ENCODE data around the gene SUDS3.

Gene SUDS3, protein sequence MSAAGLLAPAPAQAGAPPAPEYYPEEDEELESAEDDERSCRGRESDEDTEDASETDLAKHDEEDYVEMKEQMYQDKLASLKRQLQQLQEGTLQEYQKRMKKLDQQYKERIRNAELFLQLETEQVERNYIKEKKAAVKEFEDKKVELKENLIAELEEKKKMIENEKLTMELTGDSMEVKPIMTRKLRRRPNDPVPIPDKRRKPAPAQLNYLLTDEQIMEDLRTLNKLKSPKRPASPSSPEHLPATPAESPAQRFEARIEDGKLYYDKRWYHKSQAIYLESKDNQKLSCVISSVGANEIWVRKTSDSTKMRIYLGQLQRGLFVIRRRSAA

DNA sequence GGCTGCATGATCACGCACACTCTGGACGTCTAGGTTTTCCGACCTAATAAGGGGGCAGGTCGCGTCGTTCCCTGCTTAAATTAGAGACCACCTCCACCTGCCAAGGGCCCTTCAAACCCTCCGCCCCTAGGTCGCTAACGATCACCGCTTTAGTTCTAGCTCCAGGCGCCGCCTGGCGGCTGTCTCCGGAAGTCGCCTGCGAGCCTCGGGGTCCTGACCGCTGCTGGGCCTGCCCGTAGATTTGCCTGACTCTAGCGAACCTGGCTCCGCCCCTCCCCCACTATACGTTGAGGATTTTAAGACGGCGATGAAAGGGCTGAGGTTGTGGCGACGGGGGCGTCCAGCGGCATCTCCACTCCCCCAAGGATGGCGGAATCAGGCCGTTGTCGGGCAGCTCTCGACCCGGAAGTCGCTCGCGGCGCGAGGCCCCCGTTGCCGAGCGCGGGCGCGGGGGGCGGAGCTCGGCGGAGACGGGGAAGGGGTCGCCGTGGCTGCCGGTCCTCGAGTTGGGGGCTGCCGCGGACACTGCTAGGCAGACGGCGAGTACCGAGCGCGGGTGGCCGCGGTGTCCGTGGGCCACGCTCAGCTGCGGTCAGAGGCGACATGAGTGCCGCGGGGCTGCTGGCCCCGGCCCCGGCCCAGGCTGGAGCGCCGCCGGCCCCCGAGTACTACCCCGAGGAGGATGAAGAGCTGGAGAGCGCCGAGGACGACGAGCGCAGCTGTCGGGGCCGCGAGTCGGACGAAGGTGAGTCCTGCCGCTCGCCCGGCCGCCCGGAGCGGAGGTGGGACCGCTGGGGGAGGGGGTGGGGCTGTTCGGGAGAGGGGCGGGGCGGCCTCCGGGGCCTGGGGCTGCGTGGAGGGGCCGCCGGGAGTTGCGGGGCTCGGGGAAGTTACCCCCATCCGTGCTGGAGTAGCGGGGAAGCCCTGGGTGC, at the start of gene SUDS3:
Gene SUDS3 (plus strand): TSS at position 467 of the 932 bp plus-strand sequence. CDS start 137 bp downstream, at position 604.
- Mint-ChIP-seq H3K36me3 (ENCODE audit: low read depth) (peaks cover 5% of the 10 kb centered on the region), H3K27me3 (ENCODE audit: low read depth) (no peaks in the 10 kb centered on the region), H3K4me1 (ENCODE audit: low read depth) (peaks cover 36% of the 10 kb centered on the region), H3K9me3 (no peaks in the 10 kb centered on the region), H3K27ac (peak within 1 kb of the TSS; percentile 99), H3K4me3 (peak within 1 kb of the TSS; percentile 81)

- H3K4me3 Mint-ChIP-seq = no peak overlapping the region
- H3K9me3 Mint-ChIP-seq = no peaks in the 10 kb centered on the region
- H3K27ac Mint-ChIP-seq = no peak overlapping the region
- peaks cover 8% of the 10 kb centered on the region for H3K36me3 Mint-ChIP-seq (ENCODE audit: low read depth)
- H3K4me1 Mint-ChIP-seq (ENCODE audit: low read depth) = peaks cover 3% of the 10 kb centered on the region
- H3K27me3 Mint-ChIP-seq (ENCODE audit: low read depth) = no peaks in the 10 kb centered on the region
Observed at GRCh38 chr12:118326991-118327390, 49.4 kb upstream of the SUDS3 start.

DNA sequence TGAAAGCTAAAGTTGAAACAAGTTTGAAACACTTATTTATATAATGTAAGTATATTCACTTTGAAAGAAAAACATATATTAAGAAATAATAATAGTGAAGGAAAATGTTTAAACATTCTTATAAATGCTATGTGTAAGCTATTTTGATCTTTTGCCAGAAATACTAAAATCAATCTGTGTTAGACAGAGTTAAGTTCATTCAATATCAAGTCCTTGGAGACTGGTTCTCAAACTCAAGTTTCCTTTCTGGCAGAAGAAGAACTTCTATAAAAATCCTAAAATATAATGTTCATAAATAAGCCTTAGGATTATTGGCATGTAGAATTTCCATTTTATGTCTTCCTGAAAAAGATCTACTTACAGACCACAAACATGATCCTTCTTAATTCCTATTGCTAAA, 49.0 kb upstream of the SUDS3 start:
- H3K27me3 Mint-ChIP-seq (ENCODE audit: low read depth) = no peaks in the 10 kb centered on the region
- peaks cover 3% of the 10 kb centered on the region for H3K4me1 Mint-ChIP-seq (ENCODE audit: low read depth)
- no peak overlapping the region for H3K27ac Mint-ChIP-seq
- H3K36me3 Mint-ChIP-seq (ENCODE audit: low read depth) = peaks cover 8% of the 10 kb centered on the region
- H3K9me3 Mint-ChIP-seq = no peaks in the 10 kb centered on the region
- H3K4me3 Mint-ChIP-seq = no peak overlapping the region

- H3K9me3 Mint-ChIP-seq = no peaks in the 10 kb centered on the region
- no peaks in the 10 kb centered on the region for H3K27me3 Mint-ChIP-seq (ENCODE audit: low read depth)
- no peak overlapping the region for H3K27ac Mint-ChIP-seq
- peaks cover 12% of the 10 kb centered on the region for H3K36me3 Mint-ChIP-seq (ENCODE audit: low read depth)
- no peak overlapping the region for H3K4me3 Mint-ChIP-seq
- H3K4me1 Mint-ChIP-seq (ENCODE audit: low read depth) = peaks cover 11% of the 10 kb centered on the region
Observed at GRCh38 chr12:118328486-118329330, 47.6 kb upstream of the SUDS3 start.

- H3K36me3 Mint-ChIP-seq (ENCODE audit: low read depth) = peaks cover 12% of the 10 kb centered on the region
- no peaks in the 10 kb centered on the region for H3K27me3 Mint-ChIP-seq (ENCODE audit: low read depth)
- H3K27ac Mint-ChIP-seq = no peak overlapping the region
- peaks cover 11% of the 10 kb centered on the region for H3K4me1 Mint-ChIP-seq (ENCODE audit: low read depth)
- H3K9me3 Mint-ChIP-seq = no peaks in the 10 kb centered on the region
- no peak overlapping the region for H3K4me3 Mint-ChIP-seq
Observed at GRCh38 chr12:118330421-118331018, 45.8 kb upstream of the SUDS3 start.

DNA sequence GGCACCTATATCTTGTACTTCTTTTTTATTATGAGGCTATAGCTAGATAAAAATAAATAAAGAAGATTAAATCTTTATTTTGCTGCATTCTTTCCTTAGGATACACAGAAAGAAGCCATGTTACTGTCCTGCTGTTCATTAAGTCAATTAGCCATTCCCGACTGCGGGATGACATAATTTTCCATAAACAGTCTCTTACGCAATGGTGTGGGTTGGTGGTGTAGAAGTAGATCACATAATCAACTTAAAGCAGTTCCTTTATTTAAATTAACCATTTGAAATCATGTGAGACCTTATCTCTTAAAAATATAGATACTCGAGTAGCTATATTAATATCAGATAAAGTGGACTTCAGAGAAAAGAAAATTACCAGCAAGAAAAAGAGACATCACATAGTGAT, 43.8 kb upstream of the SUDS3 start:
- Mint-ChIP-seq H3K4me1 (ENCODE audit: low read depth) (peaks cover 11% of the 10 kb centered on the region), H3K27ac (no peak overlapping the region), H3K27me3 (ENCODE audit: low read depth) (no peaks in the 10 kb centered on the region), H3K36me3 (ENCODE audit: low read depth) (peaks cover 8% of the 10 kb centered on the region), H3K9me3 (no peaks in the 10 kb centered on the region), H3K4me3 (no peak overlapping the region)

GRCh38 chr12:118334241-118334640, 42.1 kb upstream of the SUDS3 start:
- Mint-ChIP-seq H3K4me3 (no peak overlapping the region), H3K4me1 (ENCODE audit: low read depth) (peaks cover 14% of the 10 kb centered on the region), H3K27me3 (ENCODE audit: low read depth) (no peaks in the 10 kb centered on the region), H3K9me3 (no peaks in the 10 kb centered on the region), H3K36me3 (ENCODE audit: low read depth) (peaks cover 8% of the 10 kb centered on the region), H3K27ac (no peak overlapping the region)

GRCh38 chr12:118334939-118335567, 41.3 kb upstream of the SUDS3 start:
- Mint-ChIP-seq H3K36me3 (ENCODE audit: low read depth) (peaks cover 11% of the 10 kb centered on the region), H3K9me3 (no peaks in the 10 kb centered on the region), H3K27ac (no peak overlapping the region), H3K27me3 (ENCODE audit: low read depth) (no peaks in the 10 kb centered on the region), H3K4me3 (no peak overlapping the region), H3K4me1 (ENCODE audit: low read depth) (peaks cover 14% of the 10 kb centered on the region)

DNA sequence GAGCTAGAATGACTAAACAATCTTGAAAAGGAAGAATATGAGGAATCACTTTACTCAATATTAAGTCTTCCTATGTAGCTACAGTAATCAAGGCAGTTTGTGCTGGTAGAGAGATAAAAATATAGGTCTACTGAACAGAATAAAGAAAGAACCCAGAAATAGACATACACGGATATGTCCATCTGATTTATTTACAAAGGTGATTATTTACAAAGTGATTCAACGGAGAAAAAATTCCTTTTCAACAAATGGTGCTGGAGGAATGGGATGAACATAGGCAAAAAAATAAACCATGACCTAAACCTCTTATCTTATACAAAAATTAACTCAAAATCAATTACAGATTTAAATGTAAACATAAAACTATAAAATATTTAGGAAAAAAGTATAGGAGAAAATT, 40.2 kb upstream of the SUDS3 start:
- peaks cover 11% of the 10 kb centered on the region for H3K4me1 Mint-ChIP-seq (ENCODE audit: low read depth)
- H3K27ac Mint-ChIP-seq = no peak overlapping the region
- H3K27me3 Mint-ChIP-seq (ENCODE audit: low read depth) = no peaks in the 10 kb centered on the region
- no peak overlapping the region for H3K4me3 Mint-ChIP-seq
- H3K9me3 Mint-ChIP-seq = no peaks in the 10 kb centered on the region
- H3K36me3 Mint-ChIP-seq (ENCODE audit: low read depth) = peaks cover 9% of the 10 kb centered on the region

DNA sequence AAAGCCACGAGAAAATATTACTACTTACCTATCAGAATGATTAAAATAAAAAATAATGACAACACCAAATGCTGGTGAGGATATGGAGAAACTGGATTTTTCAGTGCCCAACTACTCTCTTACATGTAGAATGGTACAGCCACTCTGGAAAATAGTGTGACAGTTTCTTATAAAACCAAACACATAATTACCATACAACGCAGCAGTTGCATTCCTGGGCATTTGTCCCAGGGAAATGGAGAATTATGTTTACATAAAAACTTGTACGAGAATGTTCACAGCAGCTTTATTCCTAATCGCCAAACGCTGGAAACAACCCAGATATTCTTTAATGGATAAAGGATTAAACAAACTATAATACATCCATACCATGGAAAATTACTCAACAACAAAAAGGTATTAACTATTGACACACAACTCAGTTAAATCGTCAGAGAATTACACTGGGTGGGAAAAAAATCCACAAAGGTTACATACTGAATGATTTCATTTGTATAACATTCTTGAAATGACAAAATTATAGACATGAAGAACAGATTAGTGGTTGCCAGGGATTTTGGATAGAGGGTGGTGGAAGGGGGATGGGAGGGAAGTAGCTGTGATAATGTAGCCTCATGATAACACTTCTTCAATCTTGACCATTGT, 39.0 kb upstream of the SUDS3 start:
- H3K27me3 Mint-ChIP-seq (ENCODE audit: low read depth) = no peaks in the 10 kb centered on the region

GRCh38 chr12:118342090-118342489, 34.3 kb upstream of the SUDS3 start:
- H3K27ac Mint-ChIP-seq = no peak overlapping the region
- no peak overlapping the region for H3K4me3 Mint-ChIP-seq
- H3K36me3 Mint-ChIP-seq (ENCODE audit: low read depth) = peaks cover 3% of the 10 kb centered on the region
- no peaks in the 10 kb centered on the region for H3K27me3 Mint-ChIP-seq (ENCODE audit: low read depth)
- H3K4me1 Mint-ChIP-seq (ENCODE audit: low read depth) = peaks cover 13% of the 10 kb centered on the region
- H3K9me3 Mint-ChIP-seq = no peaks in the 10 kb centered on the region

More for the DNA sequence above, 39.0 kb upstream of the SUDS3 start:
- H3K9me3 Mint-ChIP-seq = no peaks in the 10 kb centered on the region
- peaks cover 9% of the 10 kb centered on the region for H3K36me3 Mint-ChIP-seq (ENCODE audit: low read depth)
- no peak overlapping the region for H3K4me3 Mint-ChIP-seq
- H3K4me1 Mint-ChIP-seq (ENCODE audit: low read depth) = peaks cover 13% of the 10 kb centered on the region
- no peak overlapping the region for H3K27ac Mint-ChIP-seq

DNA sequence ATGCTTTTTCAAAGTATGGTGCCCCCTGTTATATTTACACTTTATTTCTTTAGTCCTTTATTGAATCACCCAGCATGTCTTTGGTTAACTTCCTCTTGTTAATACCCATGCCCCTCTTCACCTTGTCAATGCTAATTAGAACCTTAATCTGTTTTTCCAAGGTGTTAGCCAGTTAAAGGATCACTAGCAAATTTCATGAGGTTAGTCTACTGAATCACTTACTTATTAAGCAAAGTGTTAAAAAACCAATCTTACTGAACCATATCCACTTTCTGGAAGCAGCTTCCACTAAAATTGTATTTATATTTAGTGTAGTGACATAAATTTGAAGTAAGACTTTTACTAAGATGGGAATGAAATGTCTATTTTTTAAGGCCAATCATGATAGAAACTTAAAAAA, 31.5 kb upstream of the SUDS3 start:
- H3K4me3 Mint-ChIP-seq = no peak overlapping the region
- peaks cover 17% of the 10 kb centered on the region for H3K4me1 Mint-ChIP-seq (ENCODE audit: low read depth)
- H3K27me3 Mint-ChIP-seq (ENCODE audit: low read depth) = no peaks in the 10 kb centered on the region
- peaks cover 5% of the 10 kb centered on the region for H3K36me3 Mint-ChIP-seq (ENCODE audit: low read depth)
- no peaks in the 10 kb centered on the region for H3K9me3 Mint-ChIP-seq
- H3K27ac Mint-ChIP-seq = no peak overlapping the region

DNA sequence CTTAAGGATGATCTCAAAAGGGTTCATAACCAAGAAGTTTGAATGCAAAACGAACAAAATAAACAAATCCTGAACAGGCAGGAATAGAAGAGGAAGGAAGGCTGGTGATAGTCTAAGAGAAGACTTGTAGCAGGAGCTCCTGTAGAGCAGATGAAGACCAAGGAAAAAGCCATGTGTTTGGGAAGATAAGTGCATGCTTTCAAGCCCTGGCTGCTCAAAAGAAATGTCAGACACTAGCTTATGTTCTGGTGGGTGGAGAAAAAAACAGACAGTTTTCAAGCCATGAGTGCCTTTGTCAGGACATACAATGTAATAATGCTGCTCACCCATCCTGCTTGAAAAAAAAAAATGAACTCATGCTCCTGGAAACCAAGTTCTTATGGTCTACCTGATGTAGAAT, 31.0 kb upstream of the SUDS3 start:
- H3K36me3 Mint-ChIP-seq (ENCODE audit: low read depth) = peaks cover 3% of the 10 kb centered on the region
- H3K27ac Mint-ChIP-seq = no peak overlapping the region
- H3K9me3 Mint-ChIP-seq = no peaks in the 10 kb centered on the region
- no peak overlapping the region for H3K4me3 Mint-ChIP-seq
- no peaks in the 10 kb centered on the region for H3K27me3 Mint-ChIP-seq (ENCODE audit: low read depth)
- H3K4me1 Mint-ChIP-seq (ENCODE audit: low read depth) = peaks cover 17% of the 10 kb centered on the region

Measured in T-helper 1 cell treated with Interleukin-12 subunit alpha and Interleukin-12 subunit beta and Interleukin-4 antibody, amounts not matched to agents 30 μg/mL and 1 μg/mL, for 36 hours (primary cell).